ENCODE measurements around the gene LRMDA. TPM values are rescaled to one million over a fixed set of nuclear protein-coding genes. Genes with fewer than 3 reads are reported as not detected.

The LRMDA gene
- total and polyA plus RNA-seq, 10 of the 15 experiments (the other 5 are each of a cell fraction or from before 2014, with no cell fraction given): 0.07 to 0.54 (median 0.29) TPM; not detected in 4

GRCh38 chr10:76422769-76423168 is 991.3 kb downstream of the LRMDA start:
- ChIA-PET SMC1A (ENCODE audit: uncharacterized antibody, unreplicated experiment) (no interaction called here), POLR2A (no interaction called here), RAD21 (ENCODE audit: unreplicated experiment) (no interaction called here), CTCF (no interaction called here)
- H3K4me1 ChIP-seq (ENCODE audit: control insufficient read depth, insufficient read depth, low read length): no peaks in the 10 kb centered on the region
- H3K9me3 ChIP-seq (replicated peaks; ENCODE audit: control insufficient read depth, insufficient read depth, low read length): no peaks in the 10 kb centered on the region
- H3K36me3 ChIP-seq (ENCODE audit: control insufficient read depth in 2 of 2, insufficient read depth in 2 of 2, low read length in 1 of 2): no peaks in the 10 kb centered on the region
- FAIRE-seq (no peak), DNase-seq (ENCODE audit: low read depth, low spot score) (no peak), ATAC-seq (no peak)
- no peaks in the 10 kb centered on the region for H3K27me3 ChIP-seq (replicated peaks in 1 of 2; ENCODE audit: control insufficient read depth in 2 of 2, insufficient read depth in 2 of 2, low read length in 1 of 2)
- no peak overlapping the region for H3K27ac ChIP-seq (ENCODE audit: control insufficient read depth, insufficient read depth)
- H2AFZ ChIP-seq (ENCODE audit: control insufficient read depth, low read depth, low read length): no peak overlapping the region
- in situ Hi-C loops (cut with MboI): no loop called here
- BruUV-seq (replicated peaks): no TSS peak
- H3K4me3 ChIP-seq: no peak overlapping the region
- H4K20me1 ChIP-seq (ENCODE audit: control insufficient read depth, insufficient read depth): no peaks in the 10 kb centered on the region
- WGBS (ENCODE audit: insufficient coverage, insufficient replicate concordance, low lambda C conversion rate, missing lambda C conversion rate): 22% methylated on average over 4 of the region's 4 CpGs
- H3K79me2 ChIP-seq (ENCODE audit: control insufficient read depth, insufficient read depth, low read length): no peaks in the 10 kb centered on the region
- H3K4me2 ChIP-seq (ENCODE audit: control insufficient read depth, insufficient read depth): no peak overlapping the region
- H3K9ac ChIP-seq (ENCODE audit: control insufficient read depth, insufficient read depth, low read length): no peak overlapping the region
- intact Hi-C loops (cut with micrococcal nuclease; ENCODE audit: unreplicated experiment): no loop called here
- TF ChIP-seq REST (IDR thresholded peaks at IDR 0.05; ENCODE audit: low read depth, low read length) (no peak), ATF3 (IDR thresholded peaks at IDR 0.05; ENCODE audit: borderline replicate concordance, extremely low read depth, low read depth, low read length) (no peak), CBX5 (IDR thresholded peaks at IDR 0.05; ENCODE audit: low read depth) (no peak), CBFB (IDR thresholded peaks at IDR 0.05; ENCODE audit: low read depth) (no peak), TBL1XR1 (IDR thresholded peaks at IDR 0.05; ENCODE audit: low read depth, low read length) (no peak), TCF7 (IDR thresholded peaks at IDR 0.05; ENCODE audit: borderline replicate concordance) (no peak), BHLHE40 (IDR thresholded peaks at IDR 0.05; ENCODE audit: borderline replicate concordance in 1 of 2, low read depth in 2 of 2, low read length in 1 of 2) (no peak), EP300 (IDR thresholded peaks at IDR 0.05; ENCODE audit: borderline replicate concordance in 1 of 2, control insufficient read depth in 1 of 2, low read depth in 2 of 2, low read length in 2 of 2) (no peak), SMAD5 (IDR thresholded peaks at IDR 0.05; ENCODE audit: low read depth) (no peak), ZBTB40 (IDR thresholded peaks at IDR 0.05; ENCODE audit: borderline replicate concordance) (no peak)

Data from GM12878 (cell line).